HK-2 (cell line): ENCODE data around the gene SFXN5.

Source experiments
- DNase-seq: peaks from one replicate; pipeline ENCODE4 v3.0.0-alpha.2; 2018; ENCODE audit not compliant: unreplicated experiment

Gene SFXN5

GRCh38 chr2:72994282-72994990 lies 77.1 kb downstream of the SFXN5 start:
- no peak for DNase-seq

- no peak for DNase-seq
These were observed 77.6 kb downstream of the SFXN5 start for GRCh38 chr2:72993933-72994280.

- peak; percentile 23 for DNase-seq
These were observed 78.2 kb downstream of the SFXN5 start for GRCh38 chr2:72993147-72993932.

GRCh38 chr2:72992734-72993102 lies 78.8 kb downstream of the SFXN5 start:
- no peak for DNase-seq

- no peak for DNase-seq
These were observed 79.4 kb downstream of the SFXN5 start for GRCh38 chr2:72991980-72992733.

DNA sequence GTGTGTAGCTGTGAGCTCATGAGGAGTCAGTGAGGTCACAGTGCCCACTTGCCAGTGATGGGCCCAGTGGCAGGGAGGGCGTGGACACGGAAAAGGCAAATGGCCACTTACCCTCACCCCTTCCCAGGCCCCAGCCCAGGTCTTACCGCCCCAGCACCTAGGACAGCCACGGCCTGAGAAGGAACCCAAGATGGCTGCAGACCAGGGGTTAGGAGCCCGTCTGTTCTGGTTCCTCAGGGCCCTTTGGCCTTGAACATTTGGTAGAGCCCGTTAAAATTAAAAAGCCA lies 80.1 kb downstream of the SFXN5 start:
- no peak for DNase-seq

GRCh38 chr2:72990695-72991438 lies 80.6 kb downstream of the SFXN5 start:
- DNase-seq = no peak

DNA sequence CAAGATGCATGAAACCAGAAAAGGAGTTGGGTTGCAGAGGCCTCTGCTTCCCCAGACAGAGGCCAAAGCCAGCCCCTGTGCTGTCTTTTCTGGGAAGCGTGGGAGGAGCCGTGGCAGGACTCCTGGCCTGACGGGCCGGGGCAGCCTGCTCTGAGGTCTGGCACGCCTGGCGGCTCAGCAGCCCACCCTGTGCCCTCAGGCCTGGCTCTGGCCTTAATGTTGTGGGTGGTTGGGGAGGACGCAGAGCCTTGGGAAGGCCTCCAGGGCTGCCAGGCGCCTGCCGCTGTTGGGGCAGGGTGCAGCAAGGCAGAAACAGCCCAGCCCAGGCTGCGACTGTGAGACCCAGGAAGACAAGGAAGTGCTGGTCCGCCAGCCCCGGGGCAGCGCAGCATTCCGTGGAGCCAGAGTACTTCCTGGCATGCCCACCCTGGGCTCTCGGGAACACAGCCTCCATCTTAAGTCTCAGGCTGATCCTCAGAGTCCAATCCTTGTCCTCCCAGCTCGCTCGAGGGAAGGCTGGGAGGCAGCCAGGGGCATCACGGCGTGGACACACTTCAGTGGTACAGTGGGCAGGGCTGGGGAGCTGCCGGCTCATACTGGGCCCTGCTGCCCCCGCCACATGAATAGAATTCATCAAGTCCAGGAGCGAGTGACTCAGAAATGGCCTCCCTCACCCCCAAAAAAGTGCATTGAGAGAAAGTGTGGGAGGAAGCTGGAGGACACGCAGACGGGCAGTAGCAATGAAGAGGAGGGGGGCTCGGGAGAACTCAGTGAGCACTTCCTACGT lies 81.5 kb downstream of the SFXN5 start:
- DNase-seq = no peak

GRCh38 chr2:72988726-72989273 lies 82.7 kb downstream of the SFXN5 start:
- DNase-seq = no peak

DNA sequence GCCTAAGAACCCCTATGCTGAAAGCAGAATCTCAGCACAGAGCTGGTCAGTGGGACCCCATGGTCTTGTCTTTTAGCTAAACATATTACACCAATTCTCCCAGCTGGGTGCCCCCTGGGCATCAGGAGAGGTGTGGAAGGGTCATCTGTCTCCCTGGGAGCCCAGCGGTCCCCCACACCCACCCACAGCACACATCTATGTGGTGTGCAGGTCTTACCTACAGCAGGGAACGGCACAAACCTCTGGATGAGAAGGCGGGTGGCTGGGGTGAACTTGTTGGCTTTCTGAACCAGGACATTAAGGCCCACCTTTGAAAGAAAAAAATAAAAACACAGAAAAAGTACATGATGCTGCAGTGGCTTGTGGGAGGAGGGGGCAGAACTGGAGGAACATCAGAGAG lies 83.5 kb downstream of the SFXN5 start:
- no peak for DNase-seq

DNA sequence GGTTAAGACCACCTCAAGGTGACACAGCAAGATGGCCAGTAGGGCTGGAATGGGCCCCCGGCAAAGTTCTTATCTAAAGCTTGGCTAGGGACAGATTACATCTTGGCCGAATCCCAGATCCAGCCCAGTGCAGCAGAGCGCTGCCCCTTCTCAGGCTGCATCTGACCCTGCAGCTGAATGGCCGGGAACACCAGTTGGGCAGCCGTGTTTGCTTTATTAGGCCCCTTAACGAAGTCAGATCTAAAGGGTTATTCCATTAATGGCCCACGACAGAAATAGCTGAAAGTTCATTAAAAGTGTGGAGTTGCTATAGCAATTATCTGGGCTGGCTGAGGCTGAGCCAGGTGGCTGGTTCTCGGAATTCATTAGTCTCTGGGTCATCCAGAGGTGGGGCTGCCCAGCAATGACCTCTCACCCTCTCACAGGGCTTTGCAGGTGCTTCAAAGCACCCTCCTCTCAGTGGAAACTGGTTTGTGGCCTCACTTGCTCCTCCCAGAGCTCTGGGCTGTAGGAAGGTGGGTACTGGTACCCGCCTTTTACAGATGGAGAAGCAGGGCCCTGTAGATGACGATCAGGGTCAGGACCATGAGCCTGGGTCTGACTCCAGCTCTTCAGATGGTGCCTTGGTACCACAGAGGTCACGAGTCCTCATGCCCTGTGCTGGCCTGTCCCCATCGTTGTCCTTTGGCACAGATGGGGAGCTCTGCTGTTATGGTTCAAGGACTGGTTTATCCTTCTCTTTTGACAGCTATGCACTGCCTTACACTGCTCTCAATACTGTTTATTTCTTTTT lies 85.4 kb downstream of the SFXN5 start:
- no peak for DNase-seq

- no peak for DNase-seq
These were observed 86.4 kb downstream of the SFXN5 start for GRCh38 chr2:72985136-72985535.

GRCh38 chr2:72984172-72984671 lies 87.3 kb downstream of the SFXN5 start:
- DNase-seq = no peak

- DNase-seq = no peak
These were observed 87.9 kb downstream of the SFXN5 start for GRCh38 chr2:72983500-72984161.

GRCh38 chr2:72982781-72983499 lies 88.6 kb downstream of the SFXN5 start:
- DNase-seq = no peak

DNA sequence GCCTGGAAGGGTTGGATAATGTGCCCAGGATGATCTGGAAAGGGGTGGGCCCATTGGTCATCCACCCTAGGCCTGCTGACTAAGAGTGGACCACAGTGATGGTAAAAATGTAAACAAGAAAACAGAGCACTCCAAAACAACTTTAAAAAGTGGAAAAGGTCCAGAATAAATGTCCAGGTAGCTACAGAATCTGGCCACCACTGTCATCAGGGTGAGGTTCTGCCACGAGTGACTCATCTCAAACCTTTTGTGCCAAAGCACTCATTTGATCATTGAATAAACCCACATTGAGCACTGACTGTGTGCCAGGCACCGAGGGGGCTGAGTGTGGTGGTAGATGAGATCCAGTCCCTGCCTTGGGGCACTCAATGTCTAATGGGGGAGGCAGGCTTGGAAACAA lies 89.3 kb downstream of the SFXN5 start:
- no peak for DNase-seq

- DNase-seq = no peak
These were observed 90.0 kb downstream of the SFXN5 start for GRCh38 chr2:72981536-72981935.

DNA sequence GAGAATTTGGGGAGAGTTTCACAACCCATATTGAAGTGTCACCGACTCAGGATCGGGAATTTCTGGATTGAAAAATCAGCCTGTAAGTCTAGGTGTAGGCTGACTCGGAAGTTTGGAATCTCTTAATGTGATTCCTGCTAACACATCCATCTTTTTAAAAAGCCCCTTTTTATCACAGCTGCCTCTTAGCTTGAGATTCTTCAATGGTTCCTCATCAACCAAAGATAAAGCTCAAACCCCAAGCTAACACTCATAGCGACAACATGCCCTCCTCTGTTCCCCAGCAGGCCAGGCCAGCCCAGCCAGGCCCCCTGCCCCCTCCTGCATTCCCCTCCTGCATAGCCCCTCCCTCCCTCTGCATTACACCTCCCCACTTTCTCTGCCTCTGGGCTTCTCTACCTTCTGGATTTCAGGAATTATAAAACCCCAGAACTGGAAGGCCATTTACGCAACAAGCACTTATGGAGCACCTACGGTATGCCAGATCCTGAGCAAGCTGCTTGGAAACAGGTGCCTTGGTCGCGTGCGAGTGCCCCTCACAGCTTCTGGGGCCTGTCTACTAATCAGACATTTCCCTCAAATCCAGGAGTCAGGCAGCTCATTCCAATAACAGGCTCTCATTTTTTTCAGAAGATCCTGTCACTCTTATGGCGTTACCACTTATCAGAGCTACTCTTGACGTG lies 90.8 kb downstream of the SFXN5 start:
- peak; percentile 19 for DNase-seq
